Breast epithelium (tissue), 4 donors: ENCODE measurements around the gene TEX261. TPM values are rescaled to one million over a fixed set of nuclear protein-coding genes. Genes with fewer than 3 reads are reported as not detected.

Experiments used
- DNase-seq, 2 donors: peaks; one replicate each; pipeline ENCODE4 v3.0.0-alpha.2; 2019; ENCODE audit warnings: low spot score in 2 of 2
- H3K27ac ChIP-seq, 2 donors: fragments of 200-600 bp; sonication (generic) in 1 of 2; one replicate each; pipeline ENCODE4 v1.5.1; 2016 to 2019; ENCODE audit warnings: mild to moderate bottlenecking in 1 of 2
- H3K27me3 ChIP-seq, 2 donors: fragments of 200-600 bp; sonication (generic) in 1 of 2; one replicate each; pipeline versions ENCODE4 v1.5.1 to v1.6.0; 2017 to 2019; ENCODE audit warnings: control low read depth in 1 of 2, mild to moderate bottlenecking in 1 of 2
- H3K36me3 ChIP-seq: fragments of 200-600 bp; one replicate; pipeline ENCODE4 v1.5.1; 2019
- H3K4me1 ChIP-seq, 2 donors: fragments of 200-600 bp; sonication (generic); one replicate each; pipeline ENCODE4 v1.5.1; 2016 to 2019; ENCODE audit warnings: control low read depth in 1 of 2
- H3K4me3 ChIP-seq, 3 donors: fragments of 200-600 bp; sonication (generic); 1 replicate in 2 of 3; 2 replicates in 1 of 3; pipeline ENCODE4 v1.5.1; 2016 to 2019; ENCODE audit warnings: mild to moderate bottlenecking in 3 of 3, moderate library complexity in 2 of 3
- H3K9me3 ChIP-seq, 2 donors: fragments of 200-600 bp; sonication (generic) in 1 of 2; one replicate each; pipeline ENCODE4 v1.5.1; 2016 to 2019; ENCODE audit warnings: control low read depth in 1 of 2
- CTCF ChIP-seq, 3 donors: fragments of 450-650 bp; IDR thresholded peaks; one replicate each; pipeline ENCODE4 v1.5.1; 2016 to 2017; ENCODE audit warnings: antibody characterized with exemption in 3 of 3, mild to moderate bottlenecking in 3 of 3, moderate library complexity in 3 of 3
- POLR2A ChIP-seq: fragments of 450-650 bp; IDR thresholded peaks from one replicate; pipeline ENCODE4 v1.6.1; 2016; ENCODE audit warnings: antibody characterized with exemption, mild to moderate bottlenecking, moderate library complexity
- POLR2AphosphoS5 ChIP-seq, 3 donors: sonication (generic); formaldehyde crosslinking; IDR thresholded peaks; one replicate each; pipeline ENCODE4 v1.6.1; 2017; ENCODE audit warnings: antibody characterized with exemption in 3 of 3
- intact Hi-C: fragments of 100-400 bp; cut with DNase I; formaldehyde crosslinking; loops from one replicate; pipeline ENCODE4 v1.15.1; 2023; ENCODE audit warnings: low total_unique reads
- total RNA-seq, 3 donors: library from RNA; depleted of rRNA; stranded (reverse); fragments of >200 nt; gene quantifications; one replicate each; pipeline ENCODE4 v1.1.0, GENCODE V29; 2016

The TEX261 gene
- total RNA-seq, 3 donors from 2014 or later: 39.5 to 48.8 (median 40.0) TPM

- peak in 1 of 2 donors; percentile 10 for DNase-seq
- TF ChIP-seq POLR2A (no peak), POLR2AphosphoS5 (IDR thresholded peaks at IDR 0.05) (no peak), CTCF (IDR thresholded peaks at IDR 0.05) (no peak)
- H3K27me3 ChIP-seq: no peaks in the 10 kb centered on the region
- H3K9me3 ChIP-seq: no peaks in the 10 kb centered on the region
- no peaks in the 10 kb centered on the region for H3K4me1 ChIP-seq
- H3K4me3 ChIP-seq: no peak overlapping the region
- no peaks in the 10 kb centered on the region for H3K36me3 ChIP-seq
- no peak overlapping the region for H3K27ac ChIP-seq
- intact Hi-C loops: no loop called here
Observed at GRCh38 chr2:70962211-70962884, 32.3 kb downstream of the TEX261 start.

- intact Hi-C loops: no loop called here
- Histone ChIP-seq H3K4me3 (no peak overlapping the region), H3K27ac (no peak overlapping the region), H3K9me3 (no peaks in the 10 kb centered on the region), H3K36me3 (no peaks in the 10 kb centered on the region), H3K27me3 (no peaks in the 10 kb centered on the region), H3K4me1 (no peaks in the 10 kb centered on the region)
- DNase-seq: peak in 1 of 2 donors; percentile 7
- TF ChIP-seq CTCF (IDR thresholded peaks at IDR 0.05): no peak
- TF ChIP-seq POLR2A: no peak
- TF ChIP-seq POLR2AphosphoS5 (IDR thresholded peaks at IDR 0.05): no peak
Observed at GRCh38 chr2:70961648-70961994, 33.1 kb downstream of the TEX261 start.

- intact Hi-C loops: no loop called here
- H3K36me3 ChIP-seq: no peaks in the 10 kb centered on the region
- no peaks in the 10 kb centered on the region for H3K27me3 ChIP-seq
- TF ChIP-seq POLR2AphosphoS5 (IDR thresholded peaks at IDR 0.05) (no peak), POLR2A (no peak), CTCF (IDR thresholded peaks at IDR 0.05) (no peak)
- H3K27ac ChIP-seq: no peak overlapping the region
- H3K9me3 ChIP-seq: no peaks in the 10 kb centered on the region
- H3K4me3 ChIP-seq: no peak overlapping the region
- H3K4me1 ChIP-seq: no peaks in the 10 kb centered on the region
- DNase-seq: peak in 1 of 2 donors; percentile 11
Observed at GRCh38 chr2:70960833-70961647, 33.6 kb downstream of the TEX261 start.

- Histone ChIP-seq H3K4me3 (no peak overlapping the region), H3K36me3 (no peaks in the 10 kb centered on the region), H3K27me3 (no peaks in the 10 kb centered on the region), H3K27ac (no peak overlapping the region), H3K4me1 (no peaks in the 10 kb centered on the region), H3K9me3 (no peaks in the 10 kb centered on the region)
- TF ChIP-seq CTCF (IDR thresholded peaks at IDR 0.05): no peak
- TF ChIP-seq POLR2A: no peak
- DNase-seq: peak; percentile 14 to 36
- intact Hi-C loops: loop anchor here (5.0 kb wide), 1 partner anchor 1113 kb away; no protein-coding TSS in a partner anchor
Observed at GRCh38 chr2:70959851-70960832, 34.5 kb downstream of the TEX261 start.
